OCI-LY1 (cell line): ENCODE data around the gene TMEM203.

Source experiments
- H2AFZ ChIP-seq: fragments of 200-600 bp; sonication (generic), shearing (Covaris generic); 2 replicates; pipeline ENCODE4 v1.6.0; 2014; ENCODE audit warnings: antibody characterized with exemption, mild to moderate bottlenecking, low read length
- H3F3A ChIP-seq: fragments of 200-600 bp; sonication (generic), shearing (Covaris generic); 2 replicates; pipeline ENCODE4 v1.6.0; 2014; ENCODE audit warnings: mild to moderate bottlenecking, antibody characterized with exemption, low read length, moderate library complexity; ENCODE audit not compliant: insufficient read depth
- H3K27ac ChIP-seq: fragments of 200-600 bp; sonication (generic); 2 replicates; pipeline ENCODE4 v1.5.1; 2014; ENCODE audit warnings: low read length, mixed run types, mild to moderate bottlenecking, low read depth; ENCODE audit not compliant: poor library complexity, severe bottlenecking
- H3K27me3 ChIP-seq: fragments of 200-600 bp; sonication (generic); 2 replicates; pipeline ENCODE4 v1.6.0; 2014; ENCODE audit warnings: antibody characterized with exemption, mild to moderate bottlenecking, low read length, moderate library complexity; ENCODE audit not compliant: insufficient read depth
- H3K36me3 ChIP-seq: fragments of 200-600 bp; sonication (generic); 2 replicates; pipeline ENCODE4 v1.6.1; 2014; ENCODE audit warnings: mild to moderate bottlenecking, antibody characterized with exemption, low read length, moderate library complexity, mixed read lengths; ENCODE audit not compliant: insufficient read depth
- H3K4me1 ChIP-seq: fragments of 200-600 bp; sonication (generic); 2 replicates; pipeline ENCODE4 v1.5.1; 2014; ENCODE audit warnings: mild to moderate bottlenecking, low read length, moderate library complexity; ENCODE audit not compliant: insufficient read depth, severe bottlenecking
- H3K4me2 ChIP-seq: fragments of 200-600 bp; sonication (generic), shearing (Covaris generic); 2 replicates; pipeline ENCODE4 v1.6.1; 2014; ENCODE audit warnings: low read length
- H3K4me3 ChIP-seq: fragments of 200-600 bp; sonication (generic); 2 replicates; pipeline ENCODE4 v1.5.1; 2014; ENCODE audit warnings: low read length, low read depth, mild to moderate bottlenecking, mixed read lengths; ENCODE audit not compliant: poor library complexity, severe bottlenecking
- H3K79me2 ChIP-seq: fragments of 200-600 bp; shearing (Covaris generic); 2 replicates; pipeline ENCODE4 v1.6.1; 2016; ENCODE audit warnings: mixed run types, low read length, mixed read lengths; ENCODE audit not compliant: insufficient read depth
- H3K9ac ChIP-seq: fragments of 200-600 bp; sonication (generic), shearing (Covaris generic); 2 replicates; pipeline ENCODE4 v1.6.1; 2014; ENCODE audit warnings: mild to moderate bottlenecking, low read length, mixed read lengths
- H3K9me2 ChIP-seq: fragments of 200-600 bp; sonication (generic), shearing (Covaris generic); 2 replicates; pipeline ENCODE4 v1.6.1; 2014; ENCODE audit warnings: low read depth, mild to moderate bottlenecking, low read length, mixed read lengths
- H3K9me3 ChIP-seq: fragments of 200-600 bp; shearing (Covaris generic); 2 replicates; pipeline ENCODE4 v1.6.1; 2014; ENCODE audit warnings: low read length, mixed read lengths
- H4K20me1 ChIP-seq: fragments of 200-600 bp; sonication (generic), shearing (Covaris generic); 2 replicates; pipeline ENCODE4 v1.6.0; 2016; ENCODE audit warnings: mild to moderate bottlenecking, low read length; ENCODE audit not compliant: insufficient read depth
- EZH2 ChIP-seq: fragments of 200-600 bp; sonication (generic), shearing (Covaris generic); IDR thresholded peaks from 2 replicates; pipeline ENCODE4 v1.8.0; 2017; ENCODE audit warnings: borderline replicate concordance, mixed run types, mild to moderate bottlenecking, antibody characterized with exemption, low read length, moderate library complexity, mixed read lengths
- TF ChIP-seq, protein P1 (sequence below): fragments of 200-600 bp; sonication (generic), shearing (Covaris generic); IDR thresholded peaks from 2 replicates; pipeline ENCODE4 v1.5.1; 2017; ENCODE audit warnings: mild to moderate bottlenecking, antibody characterized with exemption, low read length, moderate library complexity, mixed read lengths

The TMEM203 gene

DNA sequence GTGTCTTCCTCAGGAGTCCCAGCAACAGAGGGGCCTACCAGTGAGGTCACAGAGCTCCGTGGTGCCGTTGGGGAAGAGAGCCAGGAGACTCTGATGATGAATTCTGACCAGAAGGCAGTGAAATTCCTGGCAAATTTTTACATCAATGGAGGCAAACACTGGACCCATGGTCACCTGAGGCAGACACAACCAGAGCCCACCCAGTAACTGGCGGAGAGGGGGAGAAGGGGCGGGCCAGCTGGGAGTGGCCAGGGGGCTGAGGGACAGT is 45.7 kb upstream of the TMEM203 start, which contains the start of gene STPG3:
Gene STPG3 (plus strand): TSS at position 93 of the 268 bp plus-strand sequence. CDS start 1 bp downstream, at position 94.
- no peaks in the 10 kb centered on the region for H3K36me3 ChIP-seq
- H3F3A ChIP-seq, result no peaks in the 10 kb centered on the region
- H3K79me2 ChIP-seq, result no peaks in the 10 kb centered on the region
- no peaks in the 10 kb centered on the region; the same call in 1 of the 2 replicates for H3K27me3 ChIP-seq
- no peak within 1 kb of the TSS for H3K4me2 ChIP-seq
- no peak within 1 kb of the TSS for H3K27ac ChIP-seq
- H3K9ac ChIP-seq, result no peak within 1 kb of the TSS
- H3K4me3 ChIP-seq, result no peak within 1 kb of the TSS
- H3K9me3 ChIP-seq, result no peaks in the 10 kb centered on the region
- TF ChIP-seq, protein P1, sequence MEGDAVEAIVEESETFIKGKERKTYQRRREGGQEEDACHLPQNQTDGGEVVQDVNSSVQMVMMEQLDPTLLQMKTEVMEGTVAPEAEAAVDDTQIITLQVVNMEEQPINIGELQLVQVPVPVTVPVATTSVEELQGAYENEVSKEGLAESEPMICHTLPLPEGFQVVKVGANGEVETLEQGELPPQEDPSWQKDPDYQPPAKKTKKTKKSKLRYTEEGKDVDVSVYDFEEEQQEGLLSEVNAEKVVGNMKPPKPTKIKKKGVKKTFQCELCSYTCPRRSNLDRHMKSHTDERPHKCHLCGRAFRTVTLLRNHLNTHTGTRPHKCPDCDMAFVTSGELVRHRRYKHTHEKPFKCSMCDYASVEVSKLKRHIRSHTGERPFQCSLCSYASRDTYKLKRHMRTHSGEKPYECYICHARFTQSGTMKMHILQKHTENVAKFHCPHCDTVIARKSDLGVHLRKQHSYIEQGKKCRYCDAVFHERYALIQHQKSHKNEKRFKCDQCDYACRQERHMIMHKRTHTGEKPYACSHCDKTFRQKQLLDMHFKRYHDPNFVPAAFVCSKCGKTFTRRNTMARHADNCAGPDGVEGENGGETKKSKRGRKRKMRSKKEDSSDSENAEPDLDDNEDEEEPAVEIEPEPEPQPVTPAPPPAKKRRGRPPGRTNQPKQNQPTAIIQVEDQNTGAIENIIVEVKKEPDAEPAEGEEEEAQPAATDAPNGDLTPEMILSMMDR, result no peak
- no peak for TF ChIP-seq EZH2
- peaks cover 35% of the 10 kb centered on the region for H3K4me1 ChIP-seq
- H3K9me2 ChIP-seq, result no peaks in the 10 kb centered on the region
- H4K20me1 ChIP-seq, result no peaks in the 10 kb centered on the region
- no peak within 1 kb of the TSS for H2AFZ ChIP-seq

DNA sequence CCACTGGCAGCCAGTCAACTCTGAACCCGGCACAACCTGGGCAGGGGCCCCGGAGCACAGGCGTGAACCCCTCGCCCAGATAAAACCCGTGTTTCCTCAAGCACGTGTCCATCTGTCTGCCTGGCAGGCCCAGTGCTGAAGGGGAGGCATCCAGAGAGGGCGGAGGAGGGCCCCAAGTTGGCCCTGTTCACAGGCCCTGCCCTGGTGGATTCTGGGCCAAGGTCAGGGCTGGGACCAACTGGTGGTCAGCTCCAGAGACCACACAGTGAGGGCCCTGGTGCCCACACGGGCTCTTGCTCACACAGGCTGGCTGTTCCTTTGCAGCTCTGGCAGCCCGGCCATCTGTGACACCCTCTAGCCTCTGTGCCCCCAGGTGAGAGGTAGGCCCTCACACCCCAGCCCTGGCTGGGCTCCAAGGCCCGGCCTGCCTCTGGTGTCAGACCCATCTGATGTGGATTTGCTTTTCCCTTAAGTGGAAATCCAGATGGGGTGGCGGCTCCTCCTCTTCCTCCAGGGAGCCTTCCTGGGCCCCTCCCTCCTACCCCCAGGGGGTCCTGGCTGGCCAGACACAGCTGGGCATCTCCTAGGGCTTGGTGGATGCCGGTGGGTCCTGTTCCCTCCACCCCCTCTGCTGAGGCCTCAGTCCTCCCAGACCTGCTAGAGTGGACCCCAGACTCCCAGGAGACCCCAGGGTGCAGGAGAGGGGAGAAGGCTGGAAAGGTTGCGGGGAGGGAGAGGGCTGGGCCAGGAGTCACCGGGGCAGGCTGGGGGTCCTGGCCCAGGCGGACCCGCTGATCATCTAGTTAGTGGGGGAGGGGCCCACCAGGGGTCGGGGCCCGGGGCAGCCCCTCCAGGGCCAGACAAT is 45.1 kb upstream of the TMEM203 start:
- Histone ChIP-seq H3K9ac (no peak overlapping the region), H3K36me3 (no peaks in the 10 kb centered on the region), H3F3A (no peaks in the 10 kb centered on the region), H3K79me2 (no peaks in the 10 kb centered on the region), H2AFZ (no peak overlapping the region), H3K9me3 (no peaks in the 10 kb centered on the region), H3K4me1 (peaks cover 31% of the 10 kb centered on the region), H4K20me1 (no peaks in the 10 kb centered on the region), H3K4me3 (no peak overlapping the region), H3K9me2 (no peaks in the 10 kb centered on the region), H3K4me2 (no peak overlapping the region), H3K27me3 (peaks cover under 1% of the 10 kb centered on the region; the same call in 1 of the 2 replicates), H3K27ac (no peak overlapping the region)
- TF ChIP-seq EZH2, result no peak
- TF ChIP-seq, protein P1, result no peak

DNA sequence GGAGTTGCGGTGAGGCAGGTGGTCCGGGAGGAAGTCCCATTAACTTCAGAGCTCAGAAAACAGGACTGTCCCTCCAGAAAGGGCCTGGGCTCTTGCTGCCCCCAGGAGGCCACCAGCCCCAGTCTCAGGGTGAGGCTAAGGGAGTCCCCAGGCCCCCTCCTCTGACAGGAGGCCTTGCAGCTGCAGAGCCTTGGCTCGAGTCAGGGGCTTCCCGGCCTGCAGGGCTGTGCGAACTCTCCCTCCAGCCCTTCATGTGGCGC is 42.4 kb upstream of the TMEM203 start:
- TF ChIP-seq EZH2, result no peak
- TF ChIP-seq, protein P1, result no peak
- no peak overlapping the region for H2AFZ ChIP-seq
- no peaks in the 10 kb centered on the region for H4K20me1 ChIP-seq
- no peak overlapping the region for H3K4me2 ChIP-seq
- no peaks in the 10 kb centered on the region for H3K9me3 ChIP-seq
- peaks cover 19% of the 10 kb centered on the region for H3K4me1 ChIP-seq
- H3F3A ChIP-seq, result no peaks in the 10 kb centered on the region
- H3K79me2 ChIP-seq, result no peaks in the 10 kb centered on the region
- H3K27ac ChIP-seq, result no peak overlapping the region
- no peak overlapping the region for H3K9ac ChIP-seq
- H3K9me2 ChIP-seq, result no peaks in the 10 kb centered on the region
- H3K36me3 ChIP-seq, result peaks cover 15% of the 10 kb centered on the region
- peaks cover 6% of the 10 kb centered on the region; the same call in 1 of the 2 replicates for H3K27me3 ChIP-seq
- H3K4me3 ChIP-seq, result no peak overlapping the region
